ENCODE data around the gene ZBTB49. TPM values are rescaled to one million over a fixed set of nuclear protein-coding genes. Genes with fewer than 3 reads are reported as not detected.

The ZBTB49 gene
- total and polyA plus RNA-seq, 2 of the 13 experiments (the other 11 are each of a cell fraction or from before 2014, with no cell fraction given) = 3.3 to 4.3 TPM

DNA sequence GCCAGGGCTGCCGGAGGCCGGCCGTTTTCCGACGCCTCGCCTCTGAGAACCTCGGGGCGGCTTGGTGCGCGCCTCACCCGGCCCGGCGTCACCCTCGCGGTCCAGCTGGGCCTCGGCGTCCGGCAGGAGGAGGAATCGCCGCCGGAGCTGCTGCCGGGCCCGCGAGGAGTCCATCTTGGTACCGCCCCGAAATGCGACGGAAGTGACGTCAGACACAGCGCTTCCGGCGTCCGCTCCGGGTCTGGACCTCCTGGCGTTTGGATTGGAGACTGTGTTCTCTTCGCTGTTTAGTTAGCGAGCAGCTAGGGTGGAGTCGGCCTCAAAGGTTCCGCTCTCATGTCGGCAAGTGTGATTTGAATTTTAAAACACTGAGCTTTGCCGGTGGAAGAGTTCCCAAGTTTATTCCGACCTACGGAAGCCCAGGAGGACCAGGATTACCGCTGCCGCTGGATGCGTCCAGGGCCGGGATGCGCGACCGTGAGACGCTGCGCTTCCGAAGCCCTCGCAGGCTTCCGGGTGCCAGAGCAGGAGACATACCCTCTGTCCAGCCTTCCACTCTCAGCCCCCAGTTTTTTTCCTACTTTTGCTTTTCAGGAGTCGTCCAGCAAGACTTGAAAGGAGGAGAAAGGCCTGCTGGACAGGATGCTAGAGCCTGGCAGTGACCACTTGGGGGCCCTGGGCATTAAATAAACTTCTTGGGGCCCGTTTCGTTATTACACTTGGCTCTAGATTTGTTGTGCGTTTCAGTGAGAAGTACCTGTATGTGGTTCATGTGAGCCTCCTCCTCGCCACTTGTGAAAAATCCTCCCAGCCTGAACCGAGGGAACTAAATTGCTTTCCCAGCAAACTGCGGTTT, 41.8 kb upstream of the ZBTB49 start, which contains the start of gene TMEM128 (continued):
- TF ChIP-seq POLR2G (IDR thresholded peaks at IDR 0.05; ENCODE audit: low read depth, low read length) = peak; percentile 91
- no peak for TF ChIP-seq ZBTB7A (CRISPR knock-in tag; IDR thresholded peaks at IDR 0.05)
- TF ChIP-seq SOX13 (IDR thresholded peaks at IDR 0.05) = no peak
- TF ChIP-seq SOX13 (CRISPR knock-in tag; conservative IDR thresholded peaks at IDR 0.05 in 1 of 2, IDR thresholded peaks at IDR 0.05 in 1 of 2) = no peak; a peak in 1 of 4 replicates
- TF ChIP-seq MTA3 (CRISPR knock-in tag; IDR thresholded peaks at IDR 0.05) = no peak
- TF ChIP-seq NONO (IDR thresholded peaks at IDR 0.05) = no peak
- peak; percentile 93 for TF ChIP-seq NONO (CRISPR knock-in tag; conservative IDR thresholded peaks at IDR 0.05)
- TF ChIP-seq, protein P1, sequence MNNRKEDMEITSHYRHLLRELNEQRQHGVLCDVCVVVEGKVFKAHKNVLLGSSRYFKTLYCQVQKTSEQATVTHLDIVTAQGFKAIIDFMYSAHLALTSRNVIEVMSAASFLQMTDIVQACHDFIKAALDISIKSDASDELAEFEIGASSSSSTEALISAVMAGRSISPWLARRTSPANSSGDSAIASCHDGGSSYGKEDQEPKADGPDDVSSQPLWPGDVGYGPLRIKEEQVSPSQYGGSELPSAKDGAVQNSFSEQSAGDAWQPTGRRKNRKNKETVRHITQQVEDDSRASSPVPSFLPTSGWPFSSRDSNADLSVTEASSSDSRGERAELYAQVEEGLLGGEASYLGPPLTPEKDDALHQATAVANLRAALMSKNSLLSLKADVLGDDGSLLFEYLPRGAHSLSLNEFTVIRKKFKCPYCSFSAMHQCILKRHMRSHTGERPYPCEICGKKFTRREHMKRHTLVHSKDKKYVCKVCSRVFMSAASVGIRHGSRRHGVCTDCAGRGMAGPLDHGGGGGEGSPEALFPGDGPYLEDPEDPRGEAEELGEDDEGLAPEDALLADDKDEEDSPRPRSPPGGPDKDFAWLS (CRISPR knock-in tag; IDR thresholded peaks at IDR 0.05; ENCODE audit: borderline replicate concordance) = 0 out of 2 replicates have a peak, but pooled peaks have one; percentile 34
- TF ChIP-seq ZBTB7B (CRISPR knock-in tag; IDR thresholded peaks at IDR 0.05) = no peak
- TF ChIP-seq, protein P2, sequence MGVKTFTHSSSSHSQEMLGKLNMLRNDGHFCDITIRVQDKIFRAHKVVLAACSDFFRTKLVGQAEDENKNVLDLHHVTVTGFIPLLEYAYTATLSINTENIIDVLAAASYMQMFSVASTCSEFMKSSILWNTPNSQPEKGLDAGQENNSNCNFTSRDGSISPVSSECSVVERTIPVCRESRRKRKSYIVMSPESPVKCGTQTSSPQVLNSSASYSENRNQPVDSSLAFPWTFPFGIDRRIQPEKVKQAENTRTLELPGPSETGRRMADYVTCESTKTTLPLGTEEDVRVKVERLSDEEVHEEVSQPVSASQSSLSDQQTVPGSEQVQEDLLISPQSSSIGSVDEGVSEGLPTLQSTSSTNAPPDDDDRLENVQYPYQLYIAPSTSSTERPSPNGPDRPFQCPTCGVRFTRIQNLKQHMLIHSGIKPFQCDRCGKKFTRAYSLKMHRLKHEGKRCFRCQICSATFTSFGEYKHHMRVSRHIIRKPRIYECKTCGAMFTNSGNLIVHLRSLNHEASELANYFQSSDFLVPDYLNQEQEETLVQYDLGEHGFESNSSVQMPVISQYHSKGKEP (CRISPR knock-in tag; IDR thresholded peaks at IDR 0.05) = no peak
- TF ChIP-seq PPARG (CRISPR knock-in tag; conservative IDR thresholded peaks at IDR 0.05) = no peak
- no peak for TF ChIP-seq ZNF138 (CRISPR knock-in tag; IDR thresholded peaks at IDR 0.05; ENCODE audit: low read depth)
- TF ChIP-seq CHD2 (IDR thresholded peaks at IDR 0.05; ENCODE audit: low read depth, low read length) = no peak
- TF ChIP-seq, protein P3, sequence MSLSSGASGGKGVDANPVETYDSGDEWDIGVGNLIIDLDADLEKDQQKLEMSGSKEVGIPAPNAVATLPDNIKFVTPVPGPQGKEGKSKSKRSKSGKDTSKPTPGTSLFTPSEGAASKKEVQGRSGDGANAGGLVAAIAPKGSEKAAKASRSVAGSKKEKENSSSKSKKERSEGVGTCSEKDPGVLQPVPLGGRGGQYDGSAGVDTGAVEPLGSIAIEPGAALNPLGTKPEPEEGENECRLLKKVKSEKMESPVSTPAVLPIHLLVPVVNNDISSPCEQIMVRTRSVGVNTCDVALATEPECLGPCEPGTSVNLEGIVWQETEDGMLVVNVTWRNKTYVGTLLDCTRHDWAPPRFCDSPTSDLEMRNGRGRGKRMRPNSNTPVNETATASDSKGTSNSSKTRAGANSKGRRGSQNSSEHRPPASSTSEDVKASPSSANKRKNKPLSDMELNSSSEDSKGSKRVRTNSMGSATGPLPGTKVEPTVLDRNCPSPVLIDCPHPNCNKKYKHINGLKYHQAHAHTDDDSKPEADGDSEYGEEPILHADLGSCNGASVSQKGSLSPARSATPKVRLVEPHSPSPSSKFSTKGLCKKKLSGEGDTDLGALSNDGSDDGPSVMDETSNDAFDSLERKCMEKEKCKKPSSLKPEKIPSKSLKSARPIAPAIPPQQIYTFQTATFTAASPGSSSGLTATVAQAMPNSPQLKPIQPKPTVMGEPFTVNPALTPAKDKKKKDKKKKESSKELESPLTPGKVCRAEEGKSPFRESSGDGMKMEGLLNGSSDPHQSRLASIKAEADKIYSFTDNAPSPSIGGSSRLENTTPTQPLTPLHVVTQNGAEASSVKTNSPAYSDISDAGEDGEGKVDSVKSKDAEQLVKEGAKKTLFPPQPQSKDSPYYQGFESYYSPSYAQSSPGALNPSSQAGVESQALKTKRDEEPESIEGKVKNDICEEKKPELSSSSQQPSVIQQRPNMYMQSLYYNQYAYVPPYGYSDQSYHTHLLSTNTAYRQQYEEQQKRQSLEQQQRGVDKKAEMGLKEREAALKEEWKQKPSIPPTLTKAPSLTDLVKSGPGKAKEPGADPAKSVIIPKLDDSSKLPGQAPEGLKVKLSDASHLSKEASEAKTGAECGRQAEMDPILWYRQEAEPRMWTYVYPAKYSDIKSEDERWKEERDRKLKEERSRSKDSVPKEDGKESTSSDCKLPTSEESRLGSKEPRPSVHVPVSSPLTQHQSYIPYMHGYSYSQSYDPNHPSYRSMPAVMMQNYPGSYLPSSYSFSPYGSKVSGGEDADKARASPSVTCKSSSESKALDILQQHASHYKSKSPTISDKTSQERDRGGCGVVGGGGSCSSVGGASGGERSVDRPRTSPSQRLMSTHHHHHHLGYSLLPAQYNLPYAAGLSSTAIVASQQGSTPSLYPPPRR (CRISPR knock-in tag; IDR thresholded peaks at IDR 0.05; ENCODE audit: borderline replicate concordance) = 0 out of 2 replicates have a peak, but pooled peaks have one; percentile 5
- TF ChIP-seq, protein P4, sequence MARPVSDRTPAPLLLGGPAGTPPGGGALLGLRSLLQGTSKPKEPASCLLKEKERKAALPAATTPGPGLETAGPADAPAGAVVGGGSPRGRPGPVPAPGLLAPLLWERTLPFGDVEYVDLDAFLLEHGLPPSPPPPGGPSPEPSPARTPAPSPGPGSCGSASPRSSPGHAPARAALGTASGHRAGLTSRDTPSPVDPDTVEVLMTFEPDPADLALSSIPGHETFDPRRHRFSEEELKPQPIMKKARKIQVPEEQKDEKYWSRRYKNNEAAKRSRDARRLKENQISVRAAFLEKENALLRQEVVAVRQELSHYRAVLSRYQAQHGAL (CRISPR knock-in tag; IDR thresholded peaks at IDR 0.05; ENCODE audit: not compliant biosample characterization) = no peak
- TF ChIP-seq, protein P5, sequence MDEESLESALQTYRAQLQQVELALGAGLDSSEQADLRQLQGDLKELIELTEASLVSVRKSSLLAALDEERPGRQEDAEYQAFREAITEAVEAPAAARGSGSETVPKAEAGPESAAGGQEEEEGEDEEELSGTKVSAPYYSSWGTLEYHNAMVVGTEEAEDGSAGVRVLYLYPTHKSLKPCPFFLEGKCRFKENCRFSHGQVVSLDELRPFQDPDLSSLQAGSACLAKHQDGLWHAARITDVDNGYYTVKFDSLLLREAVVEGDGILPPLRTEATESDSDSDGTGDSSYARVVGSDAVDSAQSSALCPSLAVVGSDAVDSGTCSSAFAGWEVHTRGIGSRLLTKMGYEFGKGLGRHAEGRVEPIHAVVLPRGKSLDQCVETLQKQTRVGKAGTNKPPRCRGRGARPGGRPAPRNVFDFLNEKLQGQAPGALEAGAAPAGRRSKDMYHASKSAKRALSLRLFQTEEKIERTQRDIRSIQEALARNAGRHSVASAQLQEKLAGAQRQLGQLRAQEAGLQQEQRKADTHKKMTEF (CRISPR knock-in tag; IDR thresholded peaks at IDR 0.05) = peak; percentile 95
